ENCODE measurements around the gene CHAD.

GRCh38 chr17:50482516-50482915 is 13.8 kb upstream of the CHAD start:
- TF ChIP-seq POLR2A (IDR thresholded peaks at IDR 0.05) (no peak), CTCF (IDR thresholded peaks at IDR 0.05) (peak; percentile 84 to 97 (median 93))

Measured in testis (tissue), 2 donors.